Brain microvascular endothelial cell (primary cell): ENCODE results near the gene TBC1D24.

Experiments
- DNase-seq: peaks from one replicate; pipeline ENCODE4 v3.0.0-alpha.2; 2020
- H3K27ac ChIP-seq: fragments of 250-450 bp; sonication (Bioruptor Pico); 2 replicates; pipeline ENCODE4 v1.5.1; 2020; ENCODE audit warnings: mild to moderate bottlenecking, moderate library complexity
- H3K27me3 ChIP-seq: fragments of 250-450 bp; sonication (Bioruptor Pico); replicated peaks from 2 replicates; pipeline ENCODE4 v1.5.1; 2020; ENCODE audit warnings: mild to moderate bottlenecking
- H3K36me3 ChIP-seq: fragments of 250-450 bp; sonication (Bioruptor Pico); replicated peaks from 2 replicates; pipeline ENCODE4 v1.5.1; 2020; ENCODE audit warnings: mild to moderate bottlenecking
- H3K4me3 ChIP-seq: 2 replicates; pipeline ENCODE4 v1.5.1; 2011; ENCODE audit warnings: low read depth, mild to moderate bottlenecking, control low read depth, low read length, moderate library complexity
- CTCF ChIP-seq: IDR thresholded peaks from 2 replicates; pipeline ENCODE4 v1.5.1; 2011; ENCODE audit warnings: low read depth, mild to moderate bottlenecking, moderate library complexity, low read length, control low read depth, inconsistent platforms; ENCODE audit errors: missing control alignments
- in situ Hi-C: cut with HindIII; loops from 2 replicates; pipeline ENCODE4 v1.10.0; 2017; ENCODE audit warnings: low sequenced_read_pairs, low pct_ligation_motif_present

The TBC1D24 gene

GRCh38 chr16:2481676-2482075 lies 6.7 kb downstream of the TBC1D24 start:
- no peaks in the 10 kb centered on the region for H3K36me3 ChIP-seq
- no peak for DNase-seq
- H3K27me3 ChIP-seq = no peaks in the 10 kb centered on the region
- in situ Hi-C loops = no loop called here
- no peak overlapping the region for H3K27ac ChIP-seq
- H3K4me3 ChIP-seq = no peak overlapping the region
- TF ChIP-seq CTCF = no peak

GRCh38 chr16:2482249-2482648 lies 7.3 kb downstream of the TBC1D24 start:
- H3K4me3 ChIP-seq = no peak overlapping the region
- DNase-seq = no peak
- H3K27ac ChIP-seq = no peak overlapping the region
- no peak for TF ChIP-seq CTCF
- in situ Hi-C loops = no loop called here
- H3K36me3 ChIP-seq = no peaks in the 10 kb centered on the region
- no peaks in the 10 kb centered on the region for H3K27me3 ChIP-seq

- no peak for TF ChIP-seq CTCF
- in situ Hi-C loops = no loop called here
- DNase-seq = no peak
- H3K27ac ChIP-seq = no peak overlapping the region
- no peak overlapping the region for H3K4me3 ChIP-seq
- no peaks in the 10 kb centered on the region for H3K27me3 ChIP-seq
- H3K36me3 ChIP-seq = no peaks in the 10 kb centered on the region
These were observed 8.0 kb downstream of the TBC1D24 start for GRCh38 chr16:2482708-2483534.

- in situ Hi-C loops = no loop called here
- Histone ChIP-seq H3K36me3 (no peaks in the 10 kb centered on the region), H3K27me3 (no peaks in the 10 kb centered on the region), H3K27ac (no peak overlapping the region), H3K4me3 (no peak overlapping the region)
- DNase-seq = no peak
- no peak for TF ChIP-seq CTCF
These were observed 9.3 kb downstream of the TBC1D24 start for GRCh38 chr16:2483939-2484897.

- in situ Hi-C loops = no loop called here
- Histone ChIP-seq H3K36me3 (no peaks in the 10 kb centered on the region), H3K27me3 (no peaks in the 10 kb centered on the region), H3K4me3 (no peak overlapping the region), H3K27ac (no peak overlapping the region)
- no peak for DNase-seq
- TF ChIP-seq CTCF = no peak
These were observed 10.1 kb downstream of the TBC1D24 start for GRCh38 chr16:2484898-2485508.
